HFF-Myc (cell line): ENCODE data around the gene ICAM2.

ENCODE experiments used
- DNase-seq: peaks from one replicate; pipeline ENCODE4 v3.0.0-alpha.2; 2011; ENCODE audit warnings: low read depth; ENCODE audit errors: extremely low read depth
- H3K4me3 ChIP-seq: replicated peaks from 2 replicates; pipeline ENCODE4 v1.5.1; 2011; ENCODE audit warnings: low read depth, mild to moderate bottlenecking, control low read depth, low read length
- CTCF ChIP-seq: IDR thresholded peaks from 2 replicates; pipeline ENCODE4 v1.5.1; 2012; ENCODE audit warnings: mild to moderate bottlenecking, low read depth, low read length, control low read depth; ENCODE audit errors: missing control alignments

The ICAM2 gene

GRCh38 chr17:63955232-63955631 is 65.2 kb downstream of the ICAM2 start:
- TF ChIP-seq CTCF: no peak
- DNase-seq: no peak
- no peak overlapping the region for H3K4me3 ChIP-seq

- no peak for DNase-seq
- no peak for TF ChIP-seq CTCF
- no peak overlapping the region for H3K4me3 ChIP-seq
These were observed 65.9 kb downstream of the ICAM2 start for GRCh38 chr17:63954402-63955063.
